Keratinocyte (primary cell): ENCODE results near the gene ITGB3. TPM values are rescaled to one million over a fixed set of nuclear protein-coding genes. Genes with fewer than 3 reads are reported as not detected.

Experiments used
- DNase-seq: peaks from one replicate; pipeline ENCODE4 v3.0.0-alpha.2; 2011; ENCODE audit warnings: low read depth, missing footprints, low spot score
- FAIRE-seq: peaks from 2 replicates; lab custom pipeline; 2011; peaks lifted over from hg19 to GRCh38; lab: Jason Lieb, UNC
- H2AFZ ChIP-seq: 2 replicates; pipeline ENCODE4 v1.6.0; 2012; ENCODE audit warnings: low read length, control low read depth, inconsistent platforms; ENCODE audit not compliant: control insufficient read depth
- H3K27ac ChIP-seq: 2 replicates; pipeline ENCODE4 v1.5.1; 2011; ENCODE audit warnings: low read length; ENCODE audit not compliant: control insufficient read depth, insufficient read depth
- H3K27me3 ChIP-seq: 3 replicates; pipeline ENCODE4 v1.6.0; 2011; ENCODE audit warnings: low read length; ENCODE audit not compliant: control insufficient read depth, insufficient read depth; ENCODE audit errors: extremely low read depth
- H3K36me3 ChIP-seq, 2 experiments: 2 replicates in 1 of 2; 3 replicates in 1 of 2; pipeline ENCODE4 v1.5.1; 2011; ENCODE audit warnings: low read length in 2 of 2, mild to moderate bottlenecking in 1 of 2; ENCODE audit not compliant: control insufficient read depth in 2 of 2, insufficient read depth in 2 of 2; ENCODE audit errors: extremely low read depth in 1 of 2
- H3K4me1 ChIP-seq: 3 replicates; pipeline ENCODE4 v1.5.1; 2011; ENCODE audit warnings: low read length; ENCODE audit not compliant: control insufficient read depth, insufficient read depth; ENCODE audit errors: extremely low read depth
- H3K4me2 ChIP-seq: 3 replicates; pipeline ENCODE4 v1.6.0; 2011; ENCODE audit warnings: low read depth, low read length; ENCODE audit not compliant: control insufficient read depth, insufficient read depth; ENCODE audit errors: extremely low read depth
- H3K4me3 ChIP-seq, 3 experiments: fragments of 200-600 bp in 1 of 3; sonication (generic) in 1 of 3; 2 replicates in 2 of 3; 3 replicates in 1 of 3; pipeline ENCODE4 v1.5.1; 2011 to 2016; ENCODE audit warnings: low read length in 3 of 3, mild to moderate bottlenecking in 3 of 3, control low read depth in 2 of 3, inconsistent platforms in 1 of 3, low read depth in 1 of 3, mixed read lengths in 1 of 3, mixed run types in 1 of 3, moderate library complexity in 1 of 3; ENCODE audit not compliant: control insufficient read depth in 2 of 3, insufficient read depth in 2 of 3; ENCODE audit errors: extremely low read depth in 1 of 3
- H3K79me2 ChIP-seq: 2 replicates; pipeline ENCODE4 v1.6.0; 2012; ENCODE audit warnings: low read length; ENCODE audit not compliant: control insufficient read depth, insufficient read depth
- H3K9ac ChIP-seq: 3 replicates; pipeline ENCODE4 v1.6.0; 2011; ENCODE audit warnings: low read length; ENCODE audit not compliant: control insufficient read depth, insufficient read depth; ENCODE audit errors: extremely low read depth
- H3K9me1 ChIP-seq: 3 replicates; pipeline ENCODE4 v1.6.0; 2011; ENCODE audit warnings: low read length; ENCODE audit not compliant: control insufficient read depth, insufficient read depth; ENCODE audit errors: extremely low read depth
- H3K9me3 ChIP-seq: 2 replicates; pipeline ENCODE4 v1.5.1; 2012; ENCODE audit warnings: low read depth, low read length; ENCODE audit not compliant: control insufficient read depth
- H4K20me1 ChIP-seq: 3 replicates; pipeline ENCODE4 v1.6.0; 2011; ENCODE audit warnings: low read length; ENCODE audit not compliant: control insufficient read depth, insufficient read depth; ENCODE audit errors: extremely low read depth
- EZH2 ChIP-seq: IDR thresholded peaks from one replicate; pipeline ENCODE4 v1.6.1; 2012; ENCODE audit warnings: inconsistent platforms, mild to moderate bottlenecking, low read length, moderate library complexity
- dilution Hi-C: fragments of 300-500 bp; cut with MboI; formaldehyde crosslinking; loops from one replicate; pipeline ENCODE4 v1.7.0; 2020; ENCODE audit warnings: low sequenced_read_pairs; ENCODE audit not compliant: extremely low pct_ligation_motif_present
- polyA plus RNA-seq, 5 experiments: library from polyadenylated mRNA; depleted of rRNA in 3 of 5; stranded (reverse) in 3 of 5; stranded (forward) in 1 of 5; unstranded in 1 of 5; fragments of >200 nt; gene quantifications; 1 replicate in 1 of 5; 2 replicates in 3 of 5; 3 replicates in 1 of 5; pipeline versions ENCODE4 v1.2.1 to v1.2.3, GENCODE V29; 2011 to 2012; ENCODE audit warnings: missing spikeins in 2 of 5, low read depth in 1 of 5, low replicate concordance in 1 of 5
- TF ChIP-seq, protein P1 (sequence below), 3 experiments: IDR thresholded peaks in 1 of 3; conservative IDR thresholded peaks in 1 of 3; optimal IDR thresholded peaks in 1 of 3; 2 replicates in 2 of 3; 3 replicates in 1 of 3; pipeline versions ENCODE3 to v1.5.1; 2011; ENCODE audit warnings: low read length in 3 of 3, mild to moderate bottlenecking in 3 of 3, moderate library complexity in 2 of 3, control low read depth in 1 of 3, inconsistent platforms in 1 of 3; ENCODE audit not compliant: insufficient read depth in 2 of 3; ENCODE audit errors: extremely low read depth in 1 of 3

ITGB3 gene
- polyA plus RNA-seq, 1 donor (not counting 4 experiments of a cell fraction or from before 2014, with no cell fraction given), result not detected

DNA sequence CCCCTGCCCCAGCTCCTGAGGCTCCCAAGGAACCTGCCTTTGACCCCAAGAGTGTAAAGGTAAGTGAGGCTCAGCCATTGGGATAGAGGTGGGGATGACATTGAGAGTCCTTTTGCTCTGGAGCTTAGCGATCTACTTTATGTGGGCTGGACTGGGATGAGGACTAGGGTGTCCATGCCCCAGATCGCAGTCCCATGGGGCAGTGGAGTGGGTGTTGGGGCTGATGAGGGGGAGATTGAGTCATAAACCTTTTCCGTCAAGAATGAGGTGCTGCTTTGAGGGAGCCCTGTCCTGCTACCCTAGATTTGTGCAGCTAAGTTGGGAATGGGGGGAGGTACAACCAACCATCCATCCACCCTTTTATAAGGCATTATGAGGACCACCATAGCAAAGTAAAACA lies 44.1 kb upstream of the ITGB3 start:
- Histone ChIP-seq H4K20me1 (no peaks in the 10 kb centered on the region), H3K9me1 (no peaks in the 10 kb centered on the region), H3K4me1 (peaks cover 11% of the 10 kb centered on the region), H3K79me2 (no peaks in the 10 kb centered on the region), H3K27me3 (no peaks in the 10 kb centered on the region), H2AFZ (no peak overlapping the region), H3K4me3 (no peak overlapping the region), H3K36me3 (no peaks in the 10 kb centered on the region), H3K27ac (no peak overlapping the region), H3K9me3 (no peaks in the 10 kb centered on the region), H3K9ac (no peak overlapping the region), H3K4me2 (no peak overlapping the region)
- DNase-seq (no peak), FAIRE-seq (no peak)
- no peak for TF ChIP-seq EZH2
- dilution Hi-C loops, result no loop called here

DNA sequence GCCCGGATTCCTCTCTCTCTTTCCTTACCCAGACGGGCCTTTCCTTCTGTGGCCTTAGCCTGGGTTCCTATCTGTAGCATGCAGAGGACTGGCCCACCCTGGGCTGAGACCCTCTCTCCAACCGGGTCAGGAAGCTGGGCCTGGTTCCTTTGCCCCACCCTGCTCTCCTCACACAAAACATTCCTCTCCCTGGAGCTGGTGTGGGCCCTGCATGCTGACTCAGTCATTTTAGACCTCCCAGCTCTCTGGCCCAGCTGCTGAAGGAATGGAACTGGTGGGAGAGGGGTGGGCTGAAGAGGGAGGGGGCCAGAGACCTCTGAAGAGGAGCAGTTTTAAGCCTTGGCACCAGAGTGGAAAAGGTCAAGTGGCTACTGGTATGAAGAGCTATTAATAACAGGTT lies 43.5 kb upstream of the ITGB3 start:
- H3K4me3 ChIP-seq, result no peak overlapping the region
- no peaks in the 10 kb centered on the region for H4K20me1 ChIP-seq
- no peak for DNase-seq
- H3K27me3 ChIP-seq, result no peaks in the 10 kb centered on the region
- no peak for FAIRE-seq
- dilution Hi-C loops, result no loop called here
- no peaks in the 10 kb centered on the region for H3K36me3 ChIP-seq
- no peaks in the 10 kb centered on the region for H3K9me1 ChIP-seq
- H3K9ac ChIP-seq, result no peak overlapping the region
- no peaks in the 10 kb centered on the region for H3K9me3 ChIP-seq
- H3K27ac ChIP-seq, result no peak overlapping the region
- peaks cover 9% of the 10 kb centered on the region for H3K4me1 ChIP-seq
- TF ChIP-seq, protein P1, sequence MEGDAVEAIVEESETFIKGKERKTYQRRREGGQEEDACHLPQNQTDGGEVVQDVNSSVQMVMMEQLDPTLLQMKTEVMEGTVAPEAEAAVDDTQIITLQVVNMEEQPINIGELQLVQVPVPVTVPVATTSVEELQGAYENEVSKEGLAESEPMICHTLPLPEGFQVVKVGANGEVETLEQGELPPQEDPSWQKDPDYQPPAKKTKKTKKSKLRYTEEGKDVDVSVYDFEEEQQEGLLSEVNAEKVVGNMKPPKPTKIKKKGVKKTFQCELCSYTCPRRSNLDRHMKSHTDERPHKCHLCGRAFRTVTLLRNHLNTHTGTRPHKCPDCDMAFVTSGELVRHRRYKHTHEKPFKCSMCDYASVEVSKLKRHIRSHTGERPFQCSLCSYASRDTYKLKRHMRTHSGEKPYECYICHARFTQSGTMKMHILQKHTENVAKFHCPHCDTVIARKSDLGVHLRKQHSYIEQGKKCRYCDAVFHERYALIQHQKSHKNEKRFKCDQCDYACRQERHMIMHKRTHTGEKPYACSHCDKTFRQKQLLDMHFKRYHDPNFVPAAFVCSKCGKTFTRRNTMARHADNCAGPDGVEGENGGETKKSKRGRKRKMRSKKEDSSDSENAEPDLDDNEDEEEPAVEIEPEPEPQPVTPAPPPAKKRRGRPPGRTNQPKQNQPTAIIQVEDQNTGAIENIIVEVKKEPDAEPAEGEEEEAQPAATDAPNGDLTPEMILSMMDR (optimal IDR thresholded peaks at IDR 0.05 in 1 of 3, IDR thresholded peaks at IDR 0.05 in 1 of 3, conservative IDR thresholded peaks at IDR 0.05 in 1 of 3; ENCODE audit: extremely low read depth in 1 of 3, insufficient read depth in 2 of 3, low read length in 3 of 3), result no peak
- TF ChIP-seq EZH2, result no peak
- H3K4me2 ChIP-seq, result no peak overlapping the region
- no peak overlapping the region for H2AFZ ChIP-seq
- H3K79me2 ChIP-seq, result no peaks in the 10 kb centered on the region

DNA sequence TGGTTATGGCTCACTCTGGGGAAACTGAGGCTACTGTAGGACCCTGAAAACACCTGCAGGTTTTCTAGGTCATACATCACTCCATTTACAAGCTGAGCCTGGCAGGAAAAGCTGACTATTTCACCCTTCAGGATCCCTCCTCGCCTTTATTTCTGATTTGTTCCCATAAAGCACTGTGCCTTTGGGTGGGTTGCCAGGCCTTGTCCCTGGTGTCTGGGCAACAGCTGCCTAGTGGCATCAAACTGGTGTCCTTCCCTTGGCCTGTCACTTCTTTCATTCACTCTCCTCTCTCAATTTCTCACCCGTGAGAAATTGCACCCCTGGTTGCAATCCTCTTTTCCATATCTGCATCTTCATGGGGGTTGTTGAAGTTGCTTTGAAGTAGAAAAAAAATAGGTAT lies 42.8 kb upstream of the ITGB3 start:
- Histone ChIP-seq H3K9me3 (no peaks in the 10 kb centered on the region), H4K20me1 (no peaks in the 10 kb centered on the region), H3K27ac (no peak overlapping the region), H3K36me3 (no peaks in the 10 kb centered on the region), H3K79me2 (no peaks in the 10 kb centered on the region), H3K4me1 (peaks cover 2% of the 10 kb centered on the region), H3K9me1 (no peaks in the 10 kb centered on the region), H3K9ac (no peak overlapping the region), H3K4me3 (no peak overlapping the region), H2AFZ (no peak overlapping the region), H3K27me3 (no peaks in the 10 kb centered on the region), H3K4me2 (no peak overlapping the region)
- dilution Hi-C loops, result no loop called here
- DNase-seq, result no peak
- TF ChIP-seq, protein P1 (optimal IDR thresholded peaks at IDR 0.05 in 1 of 3, IDR thresholded peaks at IDR 0.05 in 1 of 3, conservative IDR thresholded peaks at IDR 0.05 in 1 of 3; ENCODE audit: extremely low read depth in 1 of 3, insufficient read depth in 2 of 3, low read length in 3 of 3), result no peak
- no peak for TF ChIP-seq EZH2
- no peak for FAIRE-seq
